Retina (tissue), 1 donor: ENCODE results near the gene SAT1.
"Not testable (repeated sequence)": the region's sequence is repeated elsewhere in the genome, so short reads cannot be mapped to it uniquely, and the experiment has no call there.

Source experiments
- DNase-seq: peaks from one replicate; pipeline ENCODE4 v3.0.0-alpha.2; 2016

Gene SAT1

DNA sequence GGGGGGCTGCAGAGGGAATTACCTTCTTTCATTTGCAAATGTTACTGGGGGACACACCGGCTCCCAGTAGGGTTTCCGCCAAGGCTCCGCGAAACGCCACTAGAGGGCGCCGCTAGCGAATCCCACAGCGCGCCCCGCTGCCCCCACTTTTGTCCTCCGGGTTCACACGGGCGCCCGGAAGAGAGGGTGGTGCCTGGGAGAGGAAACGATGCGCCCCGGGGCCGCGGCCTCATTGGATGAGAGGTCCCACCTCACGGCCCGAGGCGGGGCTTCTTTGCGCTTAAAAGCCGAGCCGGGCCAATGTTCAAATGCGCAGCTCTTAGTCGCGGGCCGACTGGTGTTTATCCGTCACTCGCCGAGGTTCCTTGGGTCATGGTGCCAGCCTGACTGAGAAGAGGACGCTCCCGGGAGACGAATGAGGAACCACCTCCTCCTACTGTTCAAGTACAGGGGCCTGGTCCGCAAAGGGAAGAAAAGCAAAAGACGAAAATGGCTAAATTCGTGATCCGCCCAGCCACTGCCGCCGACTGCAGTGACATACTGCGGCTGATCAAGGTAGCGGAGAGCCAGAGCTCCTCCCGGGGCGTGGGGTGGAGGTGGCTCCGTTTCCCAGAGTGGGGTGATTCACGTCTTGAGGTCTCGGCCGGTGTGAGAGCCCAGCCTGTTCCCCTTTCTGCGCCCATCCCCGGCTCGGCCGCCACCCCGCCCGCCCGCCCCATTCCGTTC, at the start of gene SAT1:
Gene SAT1, plus strand, starts transcription at position 311 of the 726 bp plus-strand sequence. Its CDS starts 179 bp downstream, at position 490.
- DNase-seq = peak; percentile 91

DNA sequence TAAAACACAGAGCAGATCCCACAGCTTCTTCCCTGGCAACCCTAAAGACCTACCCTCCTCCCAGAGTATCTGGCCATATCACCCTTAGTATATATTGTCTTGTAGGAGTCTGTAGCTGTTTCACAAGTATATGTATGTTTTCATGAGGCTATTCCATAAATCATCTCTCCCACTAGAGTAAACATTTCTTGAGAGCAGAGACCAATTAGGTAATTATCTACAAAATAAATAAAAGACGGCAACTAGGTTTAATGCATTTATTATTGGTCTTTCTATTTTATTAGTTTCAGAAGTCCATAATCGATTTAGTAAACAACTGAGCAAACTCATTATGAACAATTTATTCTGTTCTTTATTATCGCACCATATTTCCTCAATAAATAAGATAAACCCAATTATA, 46.9 kb upstream of the SAT1 start:
- DNase-seq = no peak

DNA sequence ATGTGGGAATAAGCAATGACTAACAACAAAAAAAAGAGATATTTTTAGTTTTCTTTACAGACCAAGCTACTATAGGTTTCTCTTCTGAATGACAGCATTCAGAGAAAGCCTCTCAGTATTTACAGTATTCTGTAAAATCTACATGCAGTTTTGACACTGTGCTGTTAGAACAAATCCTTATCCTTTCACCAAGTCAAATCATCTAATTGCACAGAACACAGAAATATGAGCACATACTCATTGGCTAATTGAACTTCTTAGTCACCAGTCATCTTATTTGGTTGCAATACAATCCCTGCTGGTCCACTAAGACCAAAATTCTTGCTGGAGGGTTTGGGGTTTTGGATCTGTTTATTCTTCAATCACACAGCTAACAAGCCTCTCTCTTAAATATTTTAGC, 45.6 kb upstream of the SAT1 start:
- no peak for DNase-seq

DNA sequence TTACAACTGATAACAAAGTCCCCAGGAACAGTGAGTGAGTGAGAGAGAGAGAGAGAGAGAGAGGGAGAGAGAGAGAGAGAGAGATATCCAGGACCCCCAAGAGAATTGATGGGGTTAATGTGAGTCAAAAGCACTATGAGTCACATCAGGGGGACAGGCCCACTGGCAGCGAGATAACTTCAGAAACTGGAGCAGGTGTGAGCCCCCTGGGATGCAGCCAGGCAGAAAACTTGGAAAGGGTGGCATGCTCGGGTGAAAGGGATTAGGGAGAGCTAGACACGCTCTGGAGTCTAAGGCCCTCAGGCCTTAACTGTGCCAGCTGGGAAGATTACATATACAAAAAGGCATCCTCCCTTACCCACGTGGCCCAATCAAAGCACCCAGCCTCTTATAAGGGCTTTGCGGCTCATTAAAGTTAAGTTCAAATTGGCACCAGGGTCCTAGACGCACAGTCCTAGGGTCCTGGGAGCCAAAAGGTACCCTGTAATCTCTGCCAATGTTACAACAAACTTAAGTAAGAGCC, 40.7 kb upstream of the SAT1 start:
- DNase-seq = peak; percentile 49

DNA sequence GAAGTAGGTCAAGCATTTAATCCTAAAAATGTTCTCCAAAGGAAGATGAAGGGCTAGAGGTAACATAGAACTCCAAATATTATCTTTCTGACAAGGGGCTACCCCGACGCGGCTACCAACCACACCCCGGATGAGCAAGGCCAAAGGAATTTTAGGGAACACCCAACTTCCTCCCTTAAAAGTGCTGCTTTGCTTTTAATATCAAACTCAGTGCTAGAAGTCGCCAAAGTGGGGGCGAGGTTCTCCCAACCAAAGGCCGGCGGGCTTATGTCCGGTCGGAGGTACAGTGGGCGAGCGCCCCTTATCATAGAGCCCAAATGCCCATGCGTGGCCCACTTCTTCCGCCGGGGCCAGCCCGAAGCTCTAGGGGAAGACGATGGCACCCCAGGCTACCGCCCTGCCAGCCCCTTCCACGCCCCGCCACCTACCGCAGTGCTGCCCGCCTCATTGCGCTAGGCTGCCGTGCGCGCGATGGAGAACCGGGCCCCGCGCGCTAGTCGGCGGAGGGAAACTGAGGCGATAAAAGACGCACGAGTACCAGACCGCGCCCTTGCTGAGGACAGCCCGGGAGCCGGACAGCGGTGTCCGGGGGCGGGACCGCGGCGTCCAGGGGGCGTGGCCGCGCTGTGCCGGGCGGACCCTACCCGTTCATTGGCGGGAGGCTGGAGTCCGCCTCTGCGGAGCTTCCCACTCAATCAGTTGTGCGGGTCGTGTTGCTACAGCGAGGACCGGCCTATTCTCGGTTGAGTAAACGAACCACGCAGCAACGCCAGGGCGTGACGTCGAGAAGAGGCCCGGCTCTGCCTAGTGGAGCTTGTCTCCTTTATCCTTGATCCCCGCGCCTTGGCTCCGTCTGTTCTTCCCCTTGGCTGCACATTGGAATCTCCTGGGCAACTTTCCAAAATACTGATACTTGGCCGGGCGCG, 40.0 kb upstream of the SAT1 start, which contains the start of gene ACOT9:
Gene ACOT9, minus strand, starts transcription at position 580 of the 926 bp plus-strand sequence. Its CDS starts 132 bp downstream, at position 448.
- DNase-seq = peak; percentile 86

GRCh38 chrX:23743623-23743971, 39.4 kb upstream of the SAT1 start:
- not testable (repeated sequence) for DNase-seq

GRCh38 chrX:23745786-23746185, 37.2 kb upstream of the SAT1 start:
- no peak for DNase-seq

DNA sequence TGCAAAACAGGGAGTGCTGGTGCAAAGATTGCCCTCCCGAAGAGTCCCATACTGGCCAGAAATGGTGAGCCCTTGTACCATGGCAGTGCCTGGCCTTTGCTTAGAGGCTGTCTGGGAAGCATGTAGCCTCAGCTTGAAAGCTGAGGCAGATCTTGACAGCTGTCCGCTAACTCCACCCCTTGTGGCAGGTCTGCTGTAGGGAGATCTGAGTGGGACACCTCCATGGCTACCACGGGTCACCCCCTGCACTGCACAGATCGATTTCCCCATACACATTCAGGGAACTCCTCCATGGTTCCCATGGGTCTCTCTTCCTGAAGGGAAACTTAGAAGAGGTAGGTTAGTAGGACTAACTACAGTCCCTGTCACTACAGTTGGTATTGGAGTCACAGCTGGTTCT, 33.8 kb upstream of the SAT1 start:
- no peak for DNase-seq

DNA sequence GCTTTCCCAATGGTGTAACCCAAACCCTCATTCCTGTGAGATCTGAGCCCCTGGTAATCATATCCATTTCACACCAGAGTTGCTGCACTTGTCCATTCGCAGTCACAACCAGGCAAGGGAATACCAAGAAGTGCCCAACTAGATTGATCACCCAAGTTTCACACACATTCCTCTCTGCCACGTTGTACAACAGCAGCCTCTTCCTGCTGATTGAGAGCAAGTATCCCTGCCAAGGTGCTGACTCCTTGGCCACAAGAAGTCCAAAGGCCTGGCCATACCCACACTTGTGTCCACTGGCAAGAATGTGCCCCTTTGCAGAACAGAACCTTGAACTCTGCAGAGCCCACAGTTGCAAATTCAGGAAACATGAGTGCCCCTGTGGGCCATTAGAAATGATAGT, 33.4 kb upstream of the SAT1 start:
- no peak for DNase-seq

DNA sequence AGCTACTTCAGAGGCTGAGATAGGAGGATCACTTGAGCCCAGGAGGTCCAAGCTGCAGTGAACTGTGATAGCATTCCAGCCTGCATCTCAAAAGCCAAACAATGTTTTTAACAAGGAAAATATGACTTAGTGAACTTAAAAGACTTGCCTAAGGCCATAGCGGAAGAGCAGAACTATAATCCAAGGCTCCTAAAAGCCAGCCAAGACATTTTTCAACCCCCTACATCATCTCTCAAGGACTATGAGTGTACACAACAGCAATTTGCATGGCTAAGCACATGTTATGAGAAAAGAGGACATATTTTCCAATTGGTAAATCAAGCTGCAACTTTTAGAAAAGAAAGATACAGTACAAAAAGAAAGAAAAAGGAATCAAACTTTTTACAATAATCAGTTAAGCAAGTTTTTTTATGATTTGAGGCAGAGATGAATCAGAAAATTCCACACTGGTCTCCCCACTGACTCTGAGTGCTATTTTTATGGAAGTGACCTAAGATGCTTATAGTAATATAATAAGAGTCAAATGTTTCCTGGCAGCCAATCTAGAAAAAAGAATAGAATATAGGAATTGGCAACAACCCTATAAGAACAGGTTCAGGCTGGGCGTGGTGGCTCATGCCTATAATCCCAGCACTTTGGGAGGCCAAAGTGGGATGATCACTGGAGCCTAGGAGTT, 30.1 kb upstream of the SAT1 start:
- DNase-seq = no peak

- DNase-seq = no peak
Observed at GRCh38 chrX:23754664-23755063, 28.3 kb upstream of the SAT1 start.

DNA sequence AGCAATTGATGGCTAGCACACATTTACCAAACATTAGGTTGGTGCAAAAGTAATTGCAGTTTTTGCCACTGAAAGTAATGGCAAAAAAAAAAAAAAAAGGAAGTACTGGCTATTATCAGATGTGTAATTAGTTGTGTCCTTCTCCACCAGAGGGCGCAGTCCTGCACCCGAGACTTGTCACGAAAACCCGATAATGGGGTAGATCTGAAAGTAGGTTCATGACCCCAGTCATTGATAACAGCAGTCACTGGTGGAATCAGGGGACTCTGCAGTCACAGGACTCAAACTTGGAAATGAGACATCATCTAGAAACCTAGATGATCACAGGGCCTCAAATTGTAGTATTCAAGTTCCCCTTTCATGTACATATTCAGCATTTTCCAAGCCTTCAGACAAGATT, 26.8 kb upstream of the SAT1 start:
- DNase-seq = peak; percentile 26

- DNase-seq = no peak
Observed at GRCh38 chrX:23759821-23760220, 23.2 kb upstream of the SAT1 start.

DNA sequence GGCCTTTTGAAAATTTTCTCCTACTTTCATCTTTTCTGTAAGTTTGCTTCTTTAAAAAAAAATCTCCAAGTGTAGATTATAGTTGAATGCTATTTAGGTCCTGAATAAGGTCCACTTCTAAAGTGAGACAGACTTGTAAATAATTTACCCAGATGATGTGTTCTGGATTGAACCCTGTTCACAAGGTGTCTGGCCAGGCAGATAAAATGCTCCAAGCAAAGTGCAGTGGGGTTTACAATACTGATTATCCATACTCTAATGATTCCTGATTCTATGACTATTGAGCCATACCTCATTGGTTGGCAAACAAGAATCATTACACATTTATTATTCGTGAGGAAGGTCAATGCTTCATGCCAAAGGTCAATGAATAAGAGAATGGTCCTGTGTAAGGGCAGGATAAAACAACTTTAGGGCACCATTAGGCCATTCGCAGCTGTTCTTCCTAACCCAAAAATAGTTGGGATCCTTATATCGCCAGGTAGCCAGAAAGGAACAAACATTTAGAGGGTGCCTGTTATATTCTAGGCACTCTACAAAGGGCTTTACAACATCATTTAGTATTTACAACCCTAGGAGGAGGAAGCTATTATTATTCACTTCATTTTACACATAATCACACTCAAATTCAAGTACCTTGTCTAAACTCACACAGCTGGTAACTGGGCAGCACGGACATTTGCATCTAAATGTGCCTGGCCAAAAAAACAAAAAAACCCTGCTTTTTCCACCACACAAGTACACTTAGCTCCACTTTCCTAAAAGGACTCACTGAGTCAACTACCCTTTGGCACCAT, 18.6 kb upstream of the SAT1 start:
- no peak for DNase-seq

DNA sequence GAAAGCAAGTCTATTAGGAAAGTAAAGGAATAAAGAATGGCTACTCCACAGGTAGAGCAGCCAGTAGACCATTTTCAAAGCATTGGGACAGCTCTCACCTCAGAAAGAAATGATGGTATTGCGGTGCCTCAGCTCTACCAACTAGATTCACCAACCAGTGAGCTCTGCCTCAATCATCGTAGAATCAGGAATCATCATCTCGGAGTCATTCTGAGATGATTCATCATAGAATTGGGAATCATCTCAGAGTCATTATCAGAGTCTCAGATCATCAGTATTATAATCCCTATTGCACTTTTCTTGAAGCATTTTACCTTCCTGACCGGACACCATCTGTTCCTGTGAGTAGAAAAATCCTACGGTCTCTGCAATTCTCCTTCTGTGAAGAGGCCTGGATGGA, 17.5 kb upstream of the SAT1 start:
- no peak for DNase-seq

DNA sequence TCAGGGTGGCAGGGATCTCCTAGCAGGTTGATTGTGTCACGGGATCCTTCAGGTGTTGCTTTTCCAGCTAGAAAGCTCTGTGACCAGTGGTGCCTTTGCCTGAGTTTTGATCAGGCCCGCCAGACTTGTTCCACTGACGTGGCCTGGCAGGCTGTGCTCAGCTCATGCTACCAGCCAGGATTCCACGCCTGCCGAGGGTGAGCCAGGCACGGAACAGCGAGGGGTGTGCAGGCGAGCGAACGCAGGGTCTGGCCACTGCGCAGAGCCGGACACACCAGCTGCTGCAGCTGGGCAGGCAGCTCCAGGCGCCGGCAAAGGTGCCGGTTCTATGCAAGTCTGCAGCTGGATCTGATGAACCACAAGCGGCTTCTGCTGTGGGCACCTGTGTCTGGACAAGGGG, 17.1 kb upstream of the SAT1 start:
- no peak for DNase-seq

DNA sequence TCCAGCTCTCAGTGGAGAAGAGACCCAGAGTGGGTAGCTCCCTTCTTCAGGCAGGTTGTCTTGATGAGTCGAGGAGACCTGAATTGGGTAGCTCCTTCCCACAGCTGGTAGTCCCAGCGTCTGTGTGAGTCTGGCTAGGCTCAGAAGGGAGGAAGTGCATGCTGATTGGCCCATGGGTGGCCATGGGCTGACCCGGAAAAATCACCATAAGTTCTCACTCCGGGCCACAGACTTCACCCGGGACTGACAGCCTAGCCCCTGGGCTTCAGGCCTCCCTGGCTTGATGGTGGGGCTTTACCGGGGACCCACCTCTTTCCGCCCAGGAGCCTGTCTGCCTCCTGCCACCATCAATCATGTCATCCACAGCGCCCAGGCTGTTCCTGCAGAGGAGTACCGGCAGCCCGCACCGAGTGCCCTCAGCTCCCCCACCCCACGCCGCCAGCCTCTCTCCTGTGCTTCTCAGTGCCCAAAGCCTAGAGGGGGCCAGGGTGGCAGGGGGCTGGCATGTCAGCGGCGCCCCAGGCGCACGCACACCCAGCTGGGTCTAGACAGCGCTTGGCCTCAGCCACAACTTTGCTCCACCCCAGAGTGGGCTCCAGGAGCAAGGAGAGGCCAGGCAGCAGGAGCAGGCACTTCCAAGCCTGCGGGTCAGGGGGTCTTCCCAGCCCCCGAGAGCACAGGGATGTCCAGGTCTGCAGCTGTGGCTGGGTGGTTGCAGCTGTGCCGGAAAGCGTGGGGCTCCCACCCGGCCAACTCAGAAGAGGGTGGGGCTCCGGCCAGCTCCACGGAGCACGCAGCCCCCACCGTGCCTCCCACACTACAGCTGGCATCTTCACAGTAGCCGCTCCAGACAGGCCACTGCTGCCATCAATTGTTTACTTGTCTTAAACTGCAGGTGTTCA, 16.1 kb upstream of the SAT1 start:
- DNase-seq = no peak

DNA sequence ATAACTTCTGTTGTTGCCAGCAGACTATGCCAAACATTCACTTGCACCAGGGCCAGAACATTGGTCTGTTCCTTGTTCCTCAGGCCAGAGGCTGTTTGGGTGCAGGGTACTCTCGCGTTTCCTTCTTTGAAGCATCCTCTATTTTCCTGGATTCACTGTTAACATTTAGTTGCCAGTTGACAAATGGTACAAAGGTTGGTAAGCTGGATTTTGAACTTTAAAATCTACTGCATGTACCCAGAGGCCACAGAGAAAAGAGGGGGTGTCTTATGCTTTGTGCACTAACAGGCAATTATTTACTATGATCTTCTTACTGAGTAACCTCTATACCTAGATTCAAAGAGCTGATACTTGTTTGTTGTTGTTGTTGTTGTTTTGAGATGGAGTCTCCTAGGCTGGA, 12.8 kb upstream of the SAT1 start:
- no peak for DNase-seq

GRCh38 chrX:23771086-23771485, 11.9 kb upstream of the SAT1 start:
- not testable (repeated sequence) for DNase-seq

- no peak for DNase-seq
Observed at GRCh38 chrX:23773601-23774175, 9.3 kb upstream of the SAT1 start.

DNA sequence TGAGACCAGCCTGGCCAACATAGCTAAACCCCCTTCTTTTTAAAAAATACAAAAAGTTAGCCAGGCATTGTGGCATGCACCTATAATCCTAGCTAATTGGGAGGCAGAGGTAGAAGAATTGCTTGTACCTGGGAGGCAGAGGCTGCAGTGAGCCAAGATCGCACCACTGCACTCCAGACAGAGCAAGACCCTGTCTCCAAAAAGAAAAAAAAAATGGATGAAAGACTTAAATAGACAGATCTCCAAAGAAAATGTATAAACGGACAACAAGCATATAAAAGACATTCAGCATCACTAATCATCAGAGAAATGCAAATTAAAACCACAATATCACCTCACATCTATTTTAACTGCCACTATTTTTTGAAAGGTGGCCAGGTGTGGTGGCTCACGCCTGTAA, 6.6 kb upstream of the SAT1 start:
- no peak for DNase-seq
